Glutamatergic neuron (in vitro differentiated cells): ENCODE data around the gene PLEKHA3. TPM values are rescaled to one million over a fixed set of nuclear protein-coding genes. Genes with fewer than 3 reads are reported as not detected.

Experiments
- DNase-seq: peaks from one replicate; pipeline ENCODE4 v3.0.0; 2022
- H3K27ac Mint-ChIP-seq: one replicate; pipeline ENCODE4 v1.8.0; 2020; ENCODE audit warnings: mild to moderate bottlenecking, mixed read lengths, inconsistent platforms; ENCODE audit not compliant: unreplicated experiment
- H3K27me3 Mint-ChIP-seq: one replicate; pipeline ENCODE4 v1.8.0; 2020; ENCODE audit warnings: mild to moderate bottlenecking, moderate library complexity, mixed read lengths, inconsistent platforms; ENCODE audit not compliant: unreplicated experiment
- H3K36me3 Mint-ChIP-seq: one replicate; pipeline ENCODE4 v1.8.0; 2020; ENCODE audit warnings: mild to moderate bottlenecking, mixed read lengths, inconsistent platforms; ENCODE audit not compliant: unreplicated experiment
- H3K4me1 Mint-ChIP-seq: one replicate; pipeline ENCODE4 v1.8.0; 2020; ENCODE audit warnings: mild to moderate bottlenecking, low read depth, mixed read lengths, inconsistent platforms; ENCODE audit not compliant: unreplicated experiment
- H3K4me3 Mint-ChIP-seq: one replicate; pipeline ENCODE4 v1.8.0; 2020; ENCODE audit warnings: mild to moderate bottlenecking, mixed read lengths, inconsistent platforms; ENCODE audit not compliant: unreplicated experiment
- H3K9me3 Mint-ChIP-seq: one replicate; pipeline ENCODE4 v1.8.0; 2020; ENCODE audit warnings: mild to moderate bottlenecking, moderate library complexity, mixed read lengths, inconsistent platforms; ENCODE audit not compliant: unreplicated experiment
- total RNA-seq: library from RNA; stranded (reverse); fragmentation: NEBNext Ultra II Directional; extraction: Animal tissue kit (Norgen Biotek cat#: 25700); gene quantifications from one replicate; pipeline ENCODE4 v1.2.1, GENCODE V29; 2021; ENCODE audit not compliant: unreplicated experiment
- TF ChIP-seq, protein P1 (sequence below): fragments of 200-600 bp; sonication (generic); IDR thresholded peaks from one replicate; pipeline ENCODE4 v1.5.0; 2021; ENCODE audit not compliant: partially characterized antibody, unreplicated experiment

PLEKHA3 gene
- total RNA-seq, 1 donor from 2014 or later: 26.3 TPM

DNA sequence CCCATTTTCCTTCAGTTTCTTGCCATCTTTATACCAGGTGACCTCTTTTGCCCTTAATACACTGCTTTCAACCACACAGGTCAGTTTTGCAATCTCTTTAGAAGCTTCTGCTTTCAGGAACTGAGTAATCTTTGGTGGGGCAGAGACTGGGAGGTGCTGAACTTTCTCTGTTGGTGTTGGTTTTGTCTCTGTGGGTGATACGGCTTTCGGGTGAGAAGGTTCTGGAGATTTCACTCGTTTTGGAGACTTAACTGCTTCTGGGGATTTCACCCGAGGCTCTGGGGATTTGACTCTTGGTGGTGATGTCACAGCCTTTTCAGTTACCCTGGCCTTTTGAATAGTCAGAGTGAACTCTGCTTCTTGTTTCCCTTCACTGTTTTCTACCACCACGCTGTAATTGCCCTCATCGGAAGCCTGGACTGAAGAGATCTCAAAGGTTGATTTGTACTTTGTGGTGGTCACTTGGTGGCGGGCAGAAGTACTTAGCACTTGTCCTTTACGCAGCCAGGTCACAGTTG is 50.4 kb downstream of the PLEKHA3 start:
- Mint-ChIP-seq H3K9me3 (no peaks in the 10 kb centered on the region), H3K36me3 (peaks cover 6% of the 10 kb centered on the region), H3K4me1 (no peaks in the 10 kb centered on the region), H3K4me3 (no peak overlapping the region), H3K27ac (no peak overlapping the region), H3K27me3 (no peaks in the 10 kb centered on the region)
- DNase-seq: no peak
- TF ChIP-seq, protein P1, sequence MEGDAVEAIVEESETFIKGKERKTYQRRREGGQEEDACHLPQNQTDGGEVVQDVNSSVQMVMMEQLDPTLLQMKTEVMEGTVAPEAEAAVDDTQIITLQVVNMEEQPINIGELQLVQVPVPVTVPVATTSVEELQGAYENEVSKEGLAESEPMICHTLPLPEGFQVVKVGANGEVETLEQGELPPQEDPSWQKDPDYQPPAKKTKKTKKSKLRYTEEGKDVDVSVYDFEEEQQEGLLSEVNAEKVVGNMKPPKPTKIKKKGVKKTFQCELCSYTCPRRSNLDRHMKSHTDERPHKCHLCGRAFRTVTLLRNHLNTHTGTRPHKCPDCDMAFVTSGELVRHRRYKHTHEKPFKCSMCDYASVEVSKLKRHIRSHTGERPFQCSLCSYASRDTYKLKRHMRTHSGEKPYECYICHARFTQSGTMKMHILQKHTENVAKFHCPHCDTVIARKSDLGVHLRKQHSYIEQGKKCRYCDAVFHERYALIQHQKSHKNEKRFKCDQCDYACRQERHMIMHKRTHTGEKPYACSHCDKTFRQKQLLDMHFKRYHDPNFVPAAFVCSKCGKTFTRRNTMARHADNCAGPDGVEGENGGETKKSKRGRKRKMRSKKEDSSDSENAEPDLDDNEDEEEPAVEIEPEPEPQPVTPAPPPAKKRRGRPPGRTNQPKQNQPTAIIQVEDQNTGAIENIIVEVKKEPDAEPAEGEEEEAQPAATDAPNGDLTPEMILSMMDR: no peak

GRCh38 chr2:178531168-178531567 is 50.9 kb downstream of the PLEKHA3 start:
- TF ChIP-seq, protein P1: no peak
- H3K9me3 Mint-ChIP-seq: no peaks in the 10 kb centered on the region
- no peak for DNase-seq
- no peaks in the 10 kb centered on the region for H3K27me3 Mint-ChIP-seq
- H3K4me1 Mint-ChIP-seq: no peaks in the 10 kb centered on the region
- H3K4me3 Mint-ChIP-seq: no peak overlapping the region
- no peak overlapping the region for H3K27ac Mint-ChIP-seq
- peaks cover 6% of the 10 kb centered on the region for H3K36me3 Mint-ChIP-seq

DNA sequence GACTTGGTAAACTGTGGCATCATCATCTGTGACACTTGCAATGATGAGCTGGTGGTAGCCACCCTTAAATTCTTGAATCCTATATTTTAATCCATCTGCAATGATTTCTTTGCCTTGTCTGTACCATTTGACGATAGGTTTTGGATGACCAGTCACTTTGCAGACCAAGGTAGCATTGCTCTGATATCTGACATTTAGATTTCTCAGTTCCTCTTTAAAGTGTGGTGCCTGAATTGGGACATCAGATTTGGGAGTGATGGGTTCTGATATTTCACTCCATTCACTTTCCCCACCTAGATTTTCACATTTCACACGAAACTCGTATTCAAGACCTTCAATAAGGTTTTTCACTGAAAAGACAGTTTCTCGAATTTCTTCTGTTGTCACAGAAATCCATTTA is 55.8 kb downstream of the PLEKHA3 start:
- Mint-ChIP-seq H3K36me3 (peaks cover 6% of the 10 kb centered on the region), H3K4me3 (no peak overlapping the region), H3K4me1 (no peaks in the 10 kb centered on the region), H3K9me3 (no peaks in the 10 kb centered on the region), H3K27ac (no peak overlapping the region), H3K27me3 (no peaks in the 10 kb centered on the region)
- TF ChIP-seq, protein P1: no peak
- no peak for DNase-seq

- no peaks in the 10 kb centered on the region for H3K27me3 Mint-ChIP-seq
- H3K4me1 Mint-ChIP-seq: no peaks in the 10 kb centered on the region
- no peak for DNase-seq
- no peaks in the 10 kb centered on the region for H3K9me3 Mint-ChIP-seq
- H3K36me3 Mint-ChIP-seq: no peaks in the 10 kb centered on the region
- H3K4me3 Mint-ChIP-seq: no peak overlapping the region
- TF ChIP-seq, protein P1: no peak
- no peak overlapping the region for H3K27ac Mint-ChIP-seq
These were observed 61.9 kb downstream of the PLEKHA3 start for GRCh38 chr2:178542161-178542560.

DNA sequence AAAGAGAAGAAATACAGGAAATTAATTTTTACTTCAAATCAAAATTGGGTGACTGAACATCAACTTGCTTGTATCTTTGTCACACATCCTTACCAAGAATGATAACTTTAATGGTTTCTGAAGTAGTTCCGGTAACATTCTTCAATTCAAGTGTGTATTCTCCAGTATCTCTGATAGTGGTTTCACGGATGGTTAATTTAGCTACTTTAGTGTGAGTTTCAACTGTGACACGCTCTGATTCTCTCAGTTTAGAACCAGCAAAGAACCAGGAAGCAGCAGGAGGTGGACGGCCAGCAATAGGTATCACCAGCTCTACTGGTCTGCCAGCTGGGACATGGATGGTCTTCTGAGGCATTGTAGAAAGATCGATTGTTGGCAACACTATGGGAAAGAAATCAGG is 62.3 kb downstream of the PLEKHA3 start:
- Mint-ChIP-seq H3K27me3 (no peaks in the 10 kb centered on the region), H3K9me3 (peaks cover 1% of the 10 kb centered on the region), H3K4me3 (no peak overlapping the region), H3K27ac (no peak overlapping the region), H3K36me3 (no peaks in the 10 kb centered on the region), H3K4me1 (no peaks in the 10 kb centered on the region)
- TF ChIP-seq, protein P1: no peak
- no peak for DNase-seq
